ENCODE measurements around the gene SDK1.

The SDK1 gene

GRCh38 chr7:4097001-4097609 lies 796.1 kb downstream of the SDK1 start:
- Mint-ChIP-seq H3K27me3 (no peaks in the 10 kb centered on the region), H3K9me3 (no peaks in the 10 kb centered on the region), H3K4me1 (no peaks in the 10 kb centered on the region), H3K36me3 (ENCODE audit: low read depth) (no peaks in the 10 kb centered on the region), H3K27ac (no peak overlapping the region), H3K4me3 (no peak overlapping the region)
- no peak for ATAC-seq
- no peak for DNase-seq

GRCh38 chr7:4098169-4098568 lies 797.1 kb downstream of the SDK1 start:
- Mint-ChIP-seq H3K4me1 (no peaks in the 10 kb centered on the region), H3K4me3 (no peak overlapping the region), H3K36me3 (ENCODE audit: low read depth) (no peaks in the 10 kb centered on the region), H3K9me3 (no peaks in the 10 kb centered on the region), H3K27me3 (no peaks in the 10 kb centered on the region), H3K27ac (no peak overlapping the region)
- no peak for DNase-seq
- no peak for ATAC-seq

- ATAC-seq (no peak), DNase-seq (no peak)
- no peak overlapping the region for H3K4me3 Mint-ChIP-seq
- H3K4me1 Mint-ChIP-seq: no peaks in the 10 kb centered on the region
- no peaks in the 10 kb centered on the region for H3K9me3 Mint-ChIP-seq
- no peak overlapping the region for H3K27ac Mint-ChIP-seq
- no peaks in the 10 kb centered on the region for H3K36me3 Mint-ChIP-seq (ENCODE audit: low read depth)
- H3K27me3 Mint-ChIP-seq: no peaks in the 10 kb centered on the region
These were observed 798.6 kb downstream of the SDK1 start for GRCh38 chr7:4099651-4100050.

GRCh38 chr7:4100148-4100547 lies 799.1 kb downstream of the SDK1 start:
- no peak overlapping the region for H3K4me3 Mint-ChIP-seq
- DNase-seq (no peak), ATAC-seq (no peak)
- H3K9me3 Mint-ChIP-seq: no peaks in the 10 kb centered on the region
- no peaks in the 10 kb centered on the region for H3K36me3 Mint-ChIP-seq (ENCODE audit: low read depth)
- H3K27ac Mint-ChIP-seq: no peak overlapping the region
- H3K4me1 Mint-ChIP-seq: no peaks in the 10 kb centered on the region
- H3K27me3 Mint-ChIP-seq: no peaks in the 10 kb centered on the region

- no peaks in the 10 kb centered on the region for H3K9me3 Mint-ChIP-seq
- H3K27ac Mint-ChIP-seq: no peak overlapping the region
- H3K36me3 Mint-ChIP-seq (ENCODE audit: low read depth): no peaks in the 10 kb centered on the region
- DNase-seq: no peak
- ATAC-seq: no peak
- no peaks in the 10 kb centered on the region for H3K27me3 Mint-ChIP-seq
- H3K4me3 Mint-ChIP-seq: no peak overlapping the region
- H3K4me1 Mint-ChIP-seq: no peaks in the 10 kb centered on the region
These were observed 799.6 kb downstream of the SDK1 start for GRCh38 chr7:4100691-4101090.

GRCh38 chr7:4102231-4102841 lies 801.3 kb downstream of the SDK1 start:
- Mint-ChIP-seq H3K27ac (no peak overlapping the region), H3K27me3 (no peaks in the 10 kb centered on the region), H3K36me3 (ENCODE audit: low read depth) (no peaks in the 10 kb centered on the region), H3K9me3 (no peaks in the 10 kb centered on the region), H3K4me1 (no peaks in the 10 kb centered on the region), H3K4me3 (no peak overlapping the region)
- no peak for ATAC-seq
- DNase-seq: no peak

- Mint-ChIP-seq H3K9me3 (no peaks in the 10 kb centered on the region), H3K36me3 (ENCODE audit: low read depth) (no peaks in the 10 kb centered on the region), H3K27me3 (no peaks in the 10 kb centered on the region), H3K4me1 (no peaks in the 10 kb centered on the region), H3K4me3 (no peak overlapping the region), H3K27ac (no peak overlapping the region)
- ATAC-seq (no peak), DNase-seq (no peak)
These were observed 802.5 kb downstream of the SDK1 start for GRCh38 chr7:4103352-4104091.

GRCh38 chr7:4107839-4108238 lies 806.8 kb downstream of the SDK1 start:
- Mint-ChIP-seq H3K4me3 (no peak overlapping the region), H3K36me3 (ENCODE audit: low read depth) (no peaks in the 10 kb centered on the region), H3K27ac (no peak overlapping the region), H3K9me3 (no peaks in the 10 kb centered on the region), H3K27me3 (no peaks in the 10 kb centered on the region), H3K4me1 (no peaks in the 10 kb centered on the region)
- DNase-seq: no peak
- no peak for ATAC-seq

- no peak overlapping the region for H3K27ac Mint-ChIP-seq
- no peak overlapping the region for H3K4me3 Mint-ChIP-seq
- no peaks in the 10 kb centered on the region for H3K4me1 Mint-ChIP-seq
- H3K9me3 Mint-ChIP-seq: no peaks in the 10 kb centered on the region
- H3K36me3 Mint-ChIP-seq (ENCODE audit: low read depth): no peaks in the 10 kb centered on the region
- H3K27me3 Mint-ChIP-seq: no peaks in the 10 kb centered on the region
- ATAC-seq (no peak), DNase-seq (no peak)
These were observed 807.9 kb downstream of the SDK1 start for GRCh38 chr7:4108951-4109350.

- Mint-ChIP-seq H3K4me1 (no peaks in the 10 kb centered on the region), H3K9me3 (no peaks in the 10 kb centered on the region), H3K27me3 (no peaks in the 10 kb centered on the region), H3K4me3 (no peak overlapping the region), H3K36me3 (ENCODE audit: low read depth) (no peaks in the 10 kb centered on the region), H3K27ac (no peak overlapping the region)
- ATAC-seq: no peak
- no peak for DNase-seq
These were observed 808.5 kb downstream of the SDK1 start for GRCh38 chr7:4109481-4110110.

- Mint-ChIP-seq H3K27me3 (no peaks in the 10 kb centered on the region), H3K4me1 (no peaks in the 10 kb centered on the region), H3K9me3 (no peaks in the 10 kb centered on the region), H3K4me3 (no peak overlapping the region), H3K36me3 (ENCODE audit: low read depth) (no peaks in the 10 kb centered on the region), H3K27ac (no peak overlapping the region)
- DNase-seq (no peak), ATAC-seq (no peak)
These were observed 809.4 kb downstream of the SDK1 start for GRCh38 chr7:4110438-4110837.

GRCh38 chr7:4111166-4111565 lies 810.1 kb downstream of the SDK1 start:
- Mint-ChIP-seq H3K27ac (no peak overlapping the region), H3K4me3 (no peak overlapping the region), H3K4me1 (no peaks in the 10 kb centered on the region), H3K36me3 (ENCODE audit: low read depth) (no peaks in the 10 kb centered on the region), H3K9me3 (no peaks in the 10 kb centered on the region), H3K27me3 (no peaks in the 10 kb centered on the region)
- ATAC-seq (no peak), DNase-seq (no peak)

- Mint-ChIP-seq H3K27me3 (no peaks in the 10 kb centered on the region), H3K9me3 (no peaks in the 10 kb centered on the region), H3K4me1 (no peaks in the 10 kb centered on the region), H3K4me3 (no peak overlapping the region), H3K27ac (no peak overlapping the region), H3K36me3 (ENCODE audit: low read depth) (no peaks in the 10 kb centered on the region)
- no peak for ATAC-seq
- no peak for DNase-seq
These were observed 812.2 kb downstream of the SDK1 start for GRCh38 chr7:4113271-4113670.

GRCh38 chr7:4113976-4114375 lies 812.9 kb downstream of the SDK1 start:
- Mint-ChIP-seq H3K27ac (no peak overlapping the region), H3K36me3 (ENCODE audit: low read depth) (no peaks in the 10 kb centered on the region), H3K4me3 (no peak overlapping the region), H3K27me3 (peaks cover 3% of the 10 kb centered on the region), H3K4me1 (no peaks in the 10 kb centered on the region), H3K9me3 (peaks cover 4% of the 10 kb centered on the region)
- ATAC-seq (no peak), DNase-seq (no peak)

- H3K27me3 Mint-ChIP-seq: peaks cover 3% of the 10 kb centered on the region
- peaks cover 15% of the 10 kb centered on the region for H3K9me3 Mint-ChIP-seq
- no peak for DNase-seq
- H3K36me3 Mint-ChIP-seq (ENCODE audit: low read depth): peaks cover 4% of the 10 kb centered on the region
- H3K4me1 Mint-ChIP-seq: no peaks in the 10 kb centered on the region
- no peak overlapping the region for H3K27ac Mint-ChIP-seq
- ATAC-seq: no peak
- no peak overlapping the region for H3K4me3 Mint-ChIP-seq
These were observed 814.4 kb downstream of the SDK1 start for GRCh38 chr7:4115442-4115841.
